ENCODE data around the gene FUNDC1. TPM values are rescaled to one million over a fixed set of nuclear protein-coding genes. Genes with fewer than 3 reads are reported as not detected.

Gene FUNDC1
- total and polyA plus RNA-seq, 5 donors from 2014 or later, result 10.1 to 26.1 (median 24.6) TPM

DNA sequence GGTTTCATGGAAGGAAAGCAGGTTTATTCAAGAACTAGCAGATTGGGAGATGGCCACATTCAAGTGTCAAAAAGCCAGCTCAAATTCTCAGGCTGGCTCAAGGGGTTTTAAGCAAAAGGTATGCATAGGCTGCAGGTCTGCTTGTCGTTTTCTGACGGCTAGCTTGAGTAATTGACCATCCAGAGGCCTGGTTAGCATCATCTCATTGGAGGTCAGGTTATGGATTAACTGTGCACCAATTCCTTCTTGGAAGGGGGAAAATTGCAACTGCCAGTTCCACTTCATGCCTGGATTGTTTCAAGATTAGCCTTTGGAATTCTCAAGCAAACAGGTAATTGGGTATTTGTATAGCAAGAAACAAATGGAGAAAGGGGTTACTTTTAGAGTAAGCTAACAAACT, 62.1 kb downstream of the FUNDC1 start:
- DNase-seq (no peak), ATAC-seq (ENCODE audit: low read depth in 2 of 2) (no peak)
- Mint-ChIP-seq H3K27ac (no peak overlapping the region), H3K9me3 (no peaks in the 10 kb centered on the region), H3K4me3 (no peak overlapping the region), H3K36me3 (no peaks in the 10 kb centered on the region), H3K27me3 (peaks cover 5% of the 10 kb centered on the region), H3K4me1 (no peaks in the 10 kb centered on the region)
- Histone ChIP-seq H3K9me3 (ENCODE audit: control insufficient read depth in 2 of 2, low read length in 2 of 2) (no peaks in the 10 kb centered on the region), H3K27me3 (ENCODE audit: control insufficient read depth, insufficient read depth, low read length) (no peaks in the 10 kb centered on the region), H3K4me1 (ENCODE audit: control insufficient read depth, insufficient read depth, low read length, poor library complexity, severe bottlenecking) (no peaks in the 10 kb centered on the region), H3K4me3 (ENCODE audit: low read depth, low read length) (no peak overlapping the region), H3K27ac (ENCODE audit: insufficient read depth, low read length, poor library complexity, severe bottlenecking) (no peak overlapping the region), H3K36me3 (ENCODE audit: control insufficient read depth, insufficient read depth, low read length) (no peaks in the 10 kb centered on the region)

DNA sequence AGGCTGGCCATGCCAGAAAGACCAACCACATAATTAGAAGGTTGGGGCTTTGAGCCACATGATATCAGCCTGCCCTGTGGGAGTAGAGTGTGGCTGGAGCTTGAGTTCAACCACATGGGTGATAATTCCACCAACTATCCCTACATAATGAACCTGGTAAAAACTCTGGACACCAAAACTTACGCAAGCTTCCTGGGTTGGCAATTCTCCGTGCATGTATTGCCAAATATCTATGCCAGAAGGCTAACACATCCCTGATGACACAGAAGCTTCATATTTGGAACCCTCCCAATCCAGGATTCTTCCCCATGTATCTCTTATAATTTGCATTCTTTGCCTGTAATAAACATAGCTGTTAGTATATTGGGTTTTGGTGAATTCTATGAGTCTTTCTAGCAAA, 68.2 kb downstream of the FUNDC1 start:
- Histone ChIP-seq H3K9me3 (ENCODE audit: control insufficient read depth in 2 of 2, low read length in 2 of 2) (no peaks in the 10 kb centered on the region), H3K27me3 (ENCODE audit: control insufficient read depth, insufficient read depth, low read length) (no peaks in the 10 kb centered on the region), H3K27ac (ENCODE audit: insufficient read depth, low read length, poor library complexity, severe bottlenecking) (no peak overlapping the region), H3K4me1 (ENCODE audit: control insufficient read depth, insufficient read depth, low read length, poor library complexity, severe bottlenecking) (no peaks in the 10 kb centered on the region), H3K4me3 (ENCODE audit: low read depth, low read length) (no peak overlapping the region), H3K36me3 (ENCODE audit: control insufficient read depth, insufficient read depth, low read length) (no peaks in the 10 kb centered on the region)
- Mint-ChIP-seq H3K27me3 (no peaks in the 10 kb centered on the region), H3K36me3 (no peaks in the 10 kb centered on the region), H3K27ac (no peak overlapping the region), H3K9me3 (no peaks in the 10 kb centered on the region), H3K4me1 (peaks cover 0 to 2% (median 0%) of the 10 kb centered on the region in 4 donors), H3K4me3 (no peak overlapping the region)
- ATAC-seq (ENCODE audit: low read depth in 2 of 2) (no peak), DNase-seq (no peak)

Other genes starting within 250 kb of the FUNDC1 start
- 1.1 TPM for gene EFHC2, start 199.2 kb downstream of the FUNDC1 start, total RNA-seq
- gene EFHC2, start 199.2 kb downstream of the FUNDC1 start, polyA plus RNA-seq, result under 1 TPM; 0.14 to 0.49 (median 0.46) TPM